UCSD-AML1 (cell line): ENCODE results near the gene CDRT15.
"Not testable (repeated sequence)": the region's sequence is repeated elsewhere in the genome, so short reads cannot be mapped to it uniquely, and the experiment has no call there.

Experiments used
- DNase-seq: peaks from one replicate; lab custom pipeline; 2025; ENCODE audit not compliant: unreplicated experiment; lab: John Stamatoyannopoulos, UW

The CDRT15 gene

GRCh38 chr17:14186443-14186842 lies 50.2 kb downstream of the CDRT15 start:
- DNase-seq, result not testable (repeated sequence)
